Astrocyte of the cerebellum (primary cell): ENCODE results near the gene TMEM63C.

Experiments used
- DNase-seq: peaks from one replicate; pipeline ENCODE4 v3.0.0-alpha.2; 2011; ENCODE audit warnings: low read depth
- H3K4me3 ChIP-seq: 2 replicates; pipeline ENCODE4 v1.5.1; 2011; ENCODE audit warnings: mild to moderate bottlenecking, low read depth, low read length, moderate library complexity
- CTCF ChIP-seq: IDR thresholded peaks from 2 replicates; pipeline ENCODE4 v1.5.1; 2012; ENCODE audit warnings: low read length, low read depth, moderate library complexity, mild to moderate bottlenecking; ENCODE audit errors: missing control alignments
- in situ Hi-C: cut with HindIII; loops from 2 replicates; pipeline ENCODE4 v1.10.0; 2017; ENCODE audit warnings: low sequenced_read_pairs

Gene TMEM63C

GRCh38 chr14:77306416-77306815, 124.8 kb downstream of the TMEM63C start:
- H3K4me3 ChIP-seq = no peak overlapping the region
- no peak for TF ChIP-seq CTCF
- in situ Hi-C loops = no loop called here
- DNase-seq = no peak

GRCh38 chr14:77306851-77307496, 125.4 kb downstream of the TMEM63C start:
- peak; percentile 22 for DNase-seq
- no peak for TF ChIP-seq CTCF
- H3K4me3 ChIP-seq = no peak overlapping the region
- in situ Hi-C loops = no loop called here
